Measurements from ENCODE around the gene STIM1. TPM values are rescaled to one million over a fixed set of nuclear protein-coding genes. Genes with fewer than 3 reads are reported as not detected.

STIM1 gene
- total RNA-seq, 1 experiment from 2014 or later = 23.6 TPM

GRCh38 chr11:4134806-4135205 lies 279.3 kb downstream of the STIM1 start:
- no peaks in the 10 kb centered on the region for H3K27me3 ChIP-seq (ENCODE audit: control insufficient read depth, insufficient read depth, low read length)
- no peak overlapping the region for H3K4me3 ChIP-seq (ENCODE audit: insufficient read depth, low read depth, low read length)
- H3K36me3 ChIP-seq (replicated peaks; ENCODE audit: control insufficient read depth, insufficient read depth, low read length) = peaks cover 13% of the 10 kb centered on the region
- no peak for DNase-seq

DNA sequence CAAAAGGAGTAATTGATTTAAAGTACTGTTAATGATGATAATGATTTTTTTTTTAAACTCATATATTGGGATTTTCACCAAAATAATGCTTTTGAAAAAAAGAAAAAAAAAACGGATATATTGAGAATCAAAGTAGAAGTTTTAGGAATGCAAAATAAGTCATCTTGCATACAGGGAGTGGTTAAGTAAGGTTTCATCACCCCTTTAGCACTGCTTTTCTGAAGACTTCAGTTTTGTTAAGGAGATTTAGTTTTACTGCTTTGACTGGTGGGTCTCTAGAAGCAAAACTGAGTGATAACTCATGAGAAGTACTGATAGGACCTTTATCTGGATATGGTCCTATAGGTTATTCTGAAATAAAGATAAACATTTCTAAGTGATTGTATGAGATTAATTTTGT lies 283.0 kb downstream of the STIM1 start:
- H3K4me3 ChIP-seq (ENCODE audit: insufficient read depth, low read depth, low read length) = no peak overlapping the region
- peaks cover 5% of the 10 kb centered on the region for H3K36me3 ChIP-seq (replicated peaks; ENCODE audit: control insufficient read depth, insufficient read depth, low read length)
- H3K27me3 ChIP-seq (ENCODE audit: control insufficient read depth, insufficient read depth, low read length) = no peaks in the 10 kb centered on the region
- no peak for DNase-seq

GRCh38 chr11:4140067-4140636 lies 284.7 kb downstream of the STIM1 start:
- Histone ChIP-seq H3K4me3 (ENCODE audit: insufficient read depth, low read depth, low read length) (no peak overlapping the region), H3K27me3 (ENCODE audit: control insufficient read depth, insufficient read depth, low read length) (no peaks in the 10 kb centered on the region), H3K36me3 (replicated peaks; ENCODE audit: control insufficient read depth, insufficient read depth, low read length) (peaks cover 4% of the 10 kb centered on the region)
- DNase-seq = no peak

Other genes starting within 250 kb of the STIM1 start
- 6.5 and 15.0 TPM in 2 replicates for gene ART5, start 213.7 kb upstream of the STIM1 start, total RNA-seq (2014; rRNA removed; shearing (Covaris generic))
- gene ART1, start 210.5 kb upstream of the STIM1 start, total RNA-seq (2014; rRNA removed; shearing (Covaris generic)) = 0.07 TPM in 1 of 2 replicates, not detected in the other
- 0.66 and 0.67 TPM in 2 replicates for gene CHRNA10, start 184.3 kb upstream of the STIM1 start, total RNA-seq (2014; rRNA removed; shearing (Covaris generic))
- 126 and 132 TPM in 2 replicates for gene NUP98, start 58.1 kb upstream of the STIM1 start, total RNA-seq (2014; rRNA removed; shearing (Covaris generic))
- gene PGAP2, start 47.1 kb upstream of the STIM1 start, total RNA-seq (2014; rRNA removed; shearing (Covaris generic)) = 17.3 and 21.0 TPM in 2 replicates
- 14.9 and 20.2 TPM in 2 replicates for gene RHOG, start 14.7 kb upstream of the STIM1 start, total RNA-seq (2014; rRNA removed; shearing (Covaris generic))
- 147 and 153 TPM in 2 replicates for gene RRM1, start 239.1 kb downstream of the STIM1 start, total RNA-seq (2014; rRNA removed; shearing (Covaris generic))